ENCODE data around the gene PABPC4L.

PABPC4L gene

DNA sequence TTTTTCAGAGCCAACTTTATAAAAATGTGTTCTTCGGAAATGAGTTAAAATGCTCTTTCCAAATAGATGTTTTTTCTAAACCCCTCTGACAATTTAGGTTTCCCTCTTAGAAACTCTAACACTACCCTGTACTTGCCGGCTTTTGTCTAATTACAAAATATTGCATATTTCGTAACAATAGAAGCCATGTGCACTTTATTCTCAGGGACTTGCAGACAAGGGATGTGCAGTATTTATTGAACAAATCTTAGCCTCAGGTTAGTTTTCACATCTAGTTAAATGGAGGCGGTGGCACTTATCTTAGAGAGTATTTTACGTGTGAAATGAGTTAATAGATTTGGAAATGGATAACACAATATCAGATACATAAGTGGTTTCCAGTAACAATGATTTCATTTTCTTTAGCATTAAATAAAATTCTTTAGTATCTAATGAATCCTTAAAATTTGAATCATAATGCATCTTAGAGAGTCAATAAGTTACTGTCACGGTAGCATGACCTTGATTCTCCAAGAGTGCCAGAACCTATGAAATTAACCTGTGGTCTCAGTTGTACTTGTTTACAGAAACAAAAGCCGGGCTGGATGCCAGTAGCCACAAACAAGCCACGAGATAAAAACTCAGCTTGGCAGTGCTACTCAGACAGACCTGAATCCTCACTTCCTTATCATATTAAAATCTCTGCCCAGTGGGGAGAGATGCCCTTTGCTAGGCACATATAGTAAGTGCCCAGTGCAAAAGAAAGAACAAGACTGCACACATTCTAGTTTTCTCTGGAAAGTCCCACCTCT lies 772 bp upstream of the PABPC4L start:
- DNase-seq (ENCODE audit: insufficient read length, low spot score) (no peak), FAIRE-seq (no peak)
- TF ChIP-seq, protein P1, sequence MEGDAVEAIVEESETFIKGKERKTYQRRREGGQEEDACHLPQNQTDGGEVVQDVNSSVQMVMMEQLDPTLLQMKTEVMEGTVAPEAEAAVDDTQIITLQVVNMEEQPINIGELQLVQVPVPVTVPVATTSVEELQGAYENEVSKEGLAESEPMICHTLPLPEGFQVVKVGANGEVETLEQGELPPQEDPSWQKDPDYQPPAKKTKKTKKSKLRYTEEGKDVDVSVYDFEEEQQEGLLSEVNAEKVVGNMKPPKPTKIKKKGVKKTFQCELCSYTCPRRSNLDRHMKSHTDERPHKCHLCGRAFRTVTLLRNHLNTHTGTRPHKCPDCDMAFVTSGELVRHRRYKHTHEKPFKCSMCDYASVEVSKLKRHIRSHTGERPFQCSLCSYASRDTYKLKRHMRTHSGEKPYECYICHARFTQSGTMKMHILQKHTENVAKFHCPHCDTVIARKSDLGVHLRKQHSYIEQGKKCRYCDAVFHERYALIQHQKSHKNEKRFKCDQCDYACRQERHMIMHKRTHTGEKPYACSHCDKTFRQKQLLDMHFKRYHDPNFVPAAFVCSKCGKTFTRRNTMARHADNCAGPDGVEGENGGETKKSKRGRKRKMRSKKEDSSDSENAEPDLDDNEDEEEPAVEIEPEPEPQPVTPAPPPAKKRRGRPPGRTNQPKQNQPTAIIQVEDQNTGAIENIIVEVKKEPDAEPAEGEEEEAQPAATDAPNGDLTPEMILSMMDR (IDR thresholded peaks at IDR 0.05; ENCODE audit: insufficient read depth, missing control alignments): no peak

DNA sequence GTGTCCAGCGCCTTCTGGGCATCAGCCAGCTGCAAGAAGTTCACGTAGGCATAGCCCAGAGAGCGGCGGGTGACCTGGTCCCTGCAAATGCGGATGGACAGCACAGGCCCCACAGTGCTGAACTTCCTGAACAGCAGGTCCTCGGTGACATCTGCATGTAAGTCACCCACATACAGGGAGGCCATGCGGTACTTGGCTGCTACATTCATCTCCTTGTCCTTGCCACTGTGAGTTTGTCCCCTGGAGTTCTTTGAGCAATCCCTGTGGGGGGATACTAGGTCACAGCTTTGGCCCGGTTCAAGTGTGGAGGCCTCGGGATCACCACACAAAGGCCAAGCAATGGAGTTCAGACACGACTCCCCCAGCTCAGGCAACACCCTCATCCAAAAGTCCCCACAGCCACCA lies 776 bp downstream of the PABPC4L start:
- no peak for FAIRE-seq

DNA sequence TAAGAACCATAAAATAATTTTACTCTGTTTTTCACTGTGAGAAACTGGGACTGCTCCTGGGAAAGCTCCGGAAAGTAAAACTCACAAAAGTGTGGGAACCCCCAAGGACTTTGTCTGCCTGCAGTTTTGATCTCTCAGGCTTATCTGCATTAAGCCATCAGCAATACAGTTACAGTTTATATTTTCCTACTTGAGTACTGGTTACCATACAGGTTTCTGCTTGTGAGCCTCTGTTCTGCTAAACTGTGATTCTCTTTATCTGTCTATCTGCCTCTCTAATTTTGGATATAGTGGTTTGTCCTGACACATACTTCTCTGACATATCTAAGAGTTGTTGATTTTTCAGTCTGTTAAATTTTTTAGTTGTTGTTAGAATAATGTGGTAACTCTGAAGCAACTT lies 11.6 kb downstream of the PABPC4L start:
- TF ChIP-seq, protein P1 (IDR thresholded peaks at IDR 0.05; ENCODE audit: insufficient read depth, missing control alignments): no peak
- DNase-seq (ENCODE audit: insufficient read length, low spot score) (no peak), FAIRE-seq (no peak)

More for the DNA sequence above, 776 bp downstream of the PABPC4L start:
- TF ChIP-seq, protein P1 (IDR thresholded peaks at IDR 0.05; ENCODE audit: insufficient read depth, missing control alignments): no peak
- no peak for DNase-seq (ENCODE audit: insufficient read length, low spot score)

DNA sequence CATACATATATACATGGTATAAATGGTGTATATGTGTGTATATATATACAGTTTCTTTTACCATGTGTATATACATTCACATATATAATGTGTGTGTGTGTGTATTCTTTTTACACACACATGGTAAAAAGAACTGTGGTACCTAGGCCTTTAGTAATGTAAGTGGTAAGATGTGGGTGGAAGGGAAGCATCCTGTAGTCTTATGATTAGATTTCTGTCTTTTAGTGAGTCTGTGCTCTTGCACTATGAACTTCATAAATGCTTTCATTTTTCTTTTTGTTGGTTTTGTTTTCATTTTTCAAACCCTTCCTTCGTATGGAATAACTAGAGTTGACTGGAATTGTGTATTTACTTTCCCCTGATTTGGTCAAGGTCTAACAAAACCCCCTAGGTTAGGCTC lies 12.1 kb downstream of the PABPC4L start:
- TF ChIP-seq, protein P1 (IDR thresholded peaks at IDR 0.05; ENCODE audit: insufficient read depth, missing control alignments): no peak
- FAIRE-seq: no peak
- no peak for DNase-seq (ENCODE audit: insufficient read length, low spot score)

DNA sequence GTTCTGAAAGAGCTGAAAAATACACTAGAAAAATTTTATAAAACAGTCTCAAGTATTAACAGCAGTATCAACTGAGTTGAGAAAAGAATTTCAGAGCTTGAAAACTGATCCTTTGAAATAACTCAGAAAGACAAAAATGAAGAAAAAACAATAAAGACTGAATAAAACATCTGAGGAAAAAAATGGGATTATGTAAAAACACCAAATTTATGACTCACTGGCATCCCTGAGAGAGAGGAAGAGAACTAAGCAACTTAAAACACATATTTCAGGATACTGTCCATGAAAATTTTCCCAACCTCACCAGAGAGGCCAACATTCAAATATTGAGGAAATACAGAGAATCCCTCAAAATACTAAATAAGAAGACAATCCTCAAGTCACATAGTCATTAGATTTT lies 22.9 kb downstream of the PABPC4L start:
- FAIRE-seq (no peak), DNase-seq (ENCODE audit: insufficient read length, low spot score) (no peak)
- TF ChIP-seq, protein P1 (IDR thresholded peaks at IDR 0.05; ENCODE audit: insufficient read depth, missing control alignments): no peak

DNA sequence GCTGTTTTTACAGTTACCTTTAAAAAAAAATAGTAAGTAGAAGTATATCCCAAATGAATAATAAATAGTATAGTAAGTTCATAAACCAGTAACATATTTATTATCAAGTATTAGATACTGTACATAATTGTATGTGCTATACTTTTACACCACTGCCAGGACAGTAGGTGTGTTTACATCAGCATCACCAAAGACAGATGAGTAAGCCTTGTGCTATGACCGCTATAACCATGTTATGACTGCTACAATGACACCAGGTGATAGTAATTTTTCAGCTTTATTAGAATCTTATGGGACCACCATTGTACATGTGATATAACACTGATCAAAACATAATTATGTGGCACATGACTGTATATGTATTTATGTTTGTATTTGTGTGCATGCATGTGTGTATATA lies 27.3 kb downstream of the PABPC4L start:
- TF ChIP-seq, protein P1 (IDR thresholded peaks at IDR 0.05; ENCODE audit: insufficient read depth, missing control alignments): no peak
- FAIRE-seq (no peak), DNase-seq (ENCODE audit: insufficient read length, low spot score) (no peak)

DNA sequence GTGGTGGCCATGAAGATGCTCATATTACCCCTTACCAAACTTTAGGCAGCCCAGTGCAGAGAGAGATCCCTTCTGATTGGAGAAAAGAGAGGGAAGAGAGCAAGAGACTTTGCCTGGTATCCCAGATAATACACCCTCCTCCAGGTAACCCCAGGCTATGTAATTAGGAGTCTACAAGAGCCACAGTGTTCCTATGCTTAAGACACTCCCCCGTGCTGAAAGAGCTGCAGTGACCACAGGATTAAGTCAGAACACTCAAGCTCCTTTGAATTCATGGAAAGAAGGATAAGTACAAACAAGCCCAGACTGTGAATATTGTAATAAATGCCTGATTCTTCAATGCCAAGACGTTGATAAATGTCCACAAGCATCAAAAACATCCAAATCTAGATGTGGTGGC lies 41.4 kb downstream of the PABPC4L start:
- no peak for FAIRE-seq
- no peak for DNase-seq (ENCODE audit: insufficient read length, low spot score)
- TF ChIP-seq, protein P1 (IDR thresholded peaks at IDR 0.05; ENCODE audit: insufficient read depth, missing control alignments): no peak

Measured in D721Med (cell line).